ENCODE measurements around the gene FAM114A1.
A peak's percentile ranks its signal among the peaks of the same experiment; 100 is the strongest.

Gene FAM114A1

GRCh38 chr4:38859501-38859900 is 8.1 kb upstream of the FAM114A1 start:
- DNase-seq (ENCODE audit: low spot score): no peak

- DNase-seq (ENCODE audit: low spot score): peak; percentile 73
Observed at GRCh38 chr4:38860788-38861424, 6.7 kb upstream of the FAM114A1 start.

- DNase-seq (ENCODE audit: low spot score): no peak
Observed at GRCh38 chr4:38861791-38862190, 5.8 kb upstream of the FAM114A1 start.

GRCh38 chr4:38865445-38865844 is 2.2 kb upstream of the FAM114A1 start:
- DNase-seq (ENCODE audit: low spot score): peak; percentile 21

GRCh38 chr4:38866973-38867477 is 581 bp upstream of the FAM114A1 start:
- DNase-seq (ENCODE audit: low spot score): no peak

- peak; percentile 30 for DNase-seq (ENCODE audit: low spot score)
Observed at GRCh38 chr4:38868059-38868960, 704 bp downstream of the FAM114A1 start.

- no peak for DNase-seq (ENCODE audit: low spot score)
Observed at GRCh38 chr4:38869511-38869910, 1.9 kb downstream of the FAM114A1 start.

- DNase-seq (ENCODE audit: low spot score): no peak
Observed at GRCh38 chr4:38870098-38870808, 2.6 kb downstream of the FAM114A1 start.

GRCh38 chr4:38871593-38871992 is 4.0 kb downstream of the FAM114A1 start:
- no peak for DNase-seq (ENCODE audit: low spot score)

- DNase-seq (ENCODE audit: low spot score): peak; percentile 75
Observed at GRCh38 chr4:38872620-38873019, 5.0 kb downstream of the FAM114A1 start.

GRCh38 chr4:38873290-38873944 is 5.8 kb downstream of the FAM114A1 start:
- no peak for DNase-seq (ENCODE audit: low spot score)

GRCh38 chr4:38876636-38877035 is 9.0 kb downstream of the FAM114A1 start:
- DNase-seq (ENCODE audit: low spot score): no peak

- no peak for DNase-seq (ENCODE audit: low spot score)
Observed at GRCh38 chr4:38884254-38884653, 16.6 kb downstream of the FAM114A1 start.

GRCh38 chr4:38889143-38889542 is 21.5 kb downstream of the FAM114A1 start:
- DNase-seq (ENCODE audit: low spot score): peak; percentile 25

- peak; percentile 47 for DNase-seq (ENCODE audit: low spot score)
Observed at GRCh38 chr4:38891051-38891983, 23.7 kb downstream of the FAM114A1 start.

- DNase-seq (ENCODE audit: low spot score): no peak
Observed at GRCh38 chr4:38894322-38894982, 26.8 kb downstream of the FAM114A1 start.

- DNase-seq (ENCODE audit: low spot score): no peak
Observed at GRCh38 chr4:38896940-38897339, 29.3 kb downstream of the FAM114A1 start.

GRCh38 chr4:38898245-38898644 is 30.6 kb downstream of the FAM114A1 start:
- DNase-seq (ENCODE audit: low spot score): no peak

GRCh38 chr4:38902221-38902620 is 34.6 kb downstream of the FAM114A1 start:
- DNase-seq (ENCODE audit: low spot score): no peak

GRCh38 chr4:38902695-38903094 is 35.1 kb downstream of the FAM114A1 start:
- no peak for DNase-seq (ENCODE audit: low spot score)
